ENCODE data around the gene TMEM53.

DNA sequence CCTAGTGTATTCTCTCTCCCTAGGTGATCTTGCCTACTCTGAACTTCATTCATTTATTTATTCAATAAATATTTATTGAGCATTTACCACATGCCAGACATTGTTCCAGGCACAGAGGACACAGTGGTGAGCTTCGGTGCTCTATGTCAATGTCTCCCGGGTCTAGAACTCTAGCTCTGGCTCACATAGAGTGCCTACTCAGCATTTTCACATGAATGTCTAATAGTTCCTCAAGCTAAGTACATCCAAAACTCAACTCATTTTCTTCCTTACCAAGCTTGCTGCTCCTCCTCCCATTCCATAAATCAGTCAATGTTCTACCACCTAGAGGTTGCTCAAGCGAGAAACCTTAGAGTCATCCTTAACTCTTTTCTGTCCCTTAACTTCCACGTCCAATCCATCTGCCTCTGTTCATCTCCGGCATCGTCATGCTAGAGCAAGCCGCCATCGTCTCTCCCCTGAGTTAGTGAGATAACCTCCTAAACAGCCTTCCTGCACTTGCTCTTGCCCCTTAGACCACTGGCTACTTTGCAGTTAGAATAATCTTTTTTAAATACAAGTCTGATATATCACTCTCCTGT is 67.5 kb downstream of the TMEM53 start:
- TF ChIP-seq CTCF (IDR thresholded peaks at IDR 0.05) (no peak), POLR2AphosphoS5 (IDR thresholded peaks at IDR 0.05) (no peak), EP300 (IDR thresholded peaks at IDR 0.05) (no peak), POLR2A (IDR thresholded peaks at IDR 0.05) (no peak)
